OCI-LY3 (cell line): ENCODE data around the gene THRB.

ENCODE experiments used
- CTCF ChIP-seq: fragments of 200-600, 300-600 bp; sonication (generic); IDR thresholded peaks from 2 replicates; pipeline ENCODE4 v1.5.1; 2014; ENCODE audit warnings: antibody characterized with exemption, low read length, low read depth
- EZH2phosphoT487 ChIP-seq: fragments of 200-600 bp; shearing (Covaris generic); IDR thresholded peaks from 2 replicates; pipeline ENCODE4 v1.6.1; 2018; ENCODE audit warnings: antibody characterized with exemption, mixed run types, low read depth

- no peak for TF ChIP-seq CTCF
- TF ChIP-seq EZH2phosphoT487 = no peak
Measured at GRCh38 chr3:24215502-24215901, 279.1 kb downstream of the THRB start.
